Upper lobe of right lung (tissue), 1 donor: ENCODE results near the gene RHOT2. TPM values are rescaled to one million over a fixed set of nuclear protein-coding genes. Genes with fewer than 3 reads are reported as not detected.

ENCODE experiments used
- ATAC-seq: fragments of 200-7000 bp; cut with Tn5 transposase; one replicate; pipeline ENCODE4 v1.9.1; 2020; ENCODE audit warnings: mild to moderate bottlenecking, moderate library complexity
- DNase-seq: peaks from one replicate; pipeline ENCODE4 v3.0.0-alpha.2; 2020
- H3K27ac ChIP-seq: fragments of 200-600 bp; one replicate; pipeline ENCODE4 v1.8.0; 2022
- H3K27me3 ChIP-seq: fragments of 200-600 bp; one replicate; pipeline ENCODE4 v1.8.0; 2022; ENCODE audit warnings: mild to moderate bottlenecking
- H3K36me3 ChIP-seq: fragments of 200-600 bp; one replicate; pipeline ENCODE4 v1.8.0; 2022
- H3K4me1 ChIP-seq: fragments of 200-600 bp; one replicate; pipeline ENCODE4 v1.8.0; 2022
- H3K4me3 ChIP-seq: fragments of 200-600 bp; one replicate; pipeline ENCODE4 v1.8.0; 2022; ENCODE audit warnings: mild to moderate bottlenecking
- H3K9me3 ChIP-seq: fragments of 200-600 bp; one replicate; pipeline ENCODE4 v1.8.0; 2022
- CTCF ChIP-seq: fragments of 200-600 bp; IDR thresholded peaks from one replicate; pipeline ENCODE4 v1.8.0; 2022; ENCODE audit warnings: antibody characterized with exemption
- intact Hi-C: fragments of 100-400 bp; cut with DNase I; formaldehyde crosslinking; loops from one replicate; pipeline ENCODE4 v1.11.0; 2022
- total RNA-seq: library from RNA; stranded (reverse); fragmentation: NEBNext Ultra II Directional; extraction: Animal tissue kit (Norgen Biotek cat#: 25700); gene quantifications from one replicate; pipeline ENCODE4 v1.2.1, GENCODE V29; 2021
- donor health status: DM: no; HTN: yes; CAD: no; lungs with severe emphysema.

The RHOT2 gene
- total RNA-seq, 1 donor from 2014 or later: 92.5 TPM

DNA sequence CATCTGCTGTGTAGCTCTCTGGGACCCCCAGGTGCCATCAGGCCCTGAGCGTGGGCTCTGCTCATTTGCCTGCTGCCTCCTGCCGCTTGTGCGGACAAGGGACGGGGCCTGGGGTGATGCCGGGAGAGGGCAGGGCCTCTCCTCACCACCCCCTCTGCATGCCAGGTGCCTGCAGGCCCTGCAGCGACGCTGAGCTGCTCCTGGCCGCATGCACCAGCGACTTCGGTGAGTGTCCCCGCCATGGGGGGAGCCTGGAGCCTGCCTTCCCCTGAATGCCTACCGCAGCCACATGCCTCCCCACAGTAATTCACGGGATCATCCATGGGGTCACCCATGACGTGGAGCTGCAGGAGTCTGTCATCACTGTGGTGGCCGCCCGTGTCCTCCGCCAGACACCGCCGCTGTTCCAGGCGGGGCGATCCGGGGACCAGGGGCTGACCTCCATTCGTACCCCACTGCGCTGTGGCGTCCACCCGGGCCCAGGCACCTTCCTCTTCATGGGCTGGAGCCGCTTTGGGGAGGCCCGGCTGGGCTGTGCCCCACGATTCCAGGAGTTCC is 48.9 kb downstream of the RHOT2 start:
- Histone ChIP-seq H3K4me3 (no peak overlapping the region), H3K27me3 (no peaks in the 10 kb centered on the region), H3K36me3 (no peaks in the 10 kb centered on the region), H3K27ac (no peak overlapping the region), H3K9me3 (no peaks in the 10 kb centered on the region), H3K4me1 (peaks cover 26% of the 10 kb centered on the region)
- no peak for TF ChIP-seq CTCF
- DNase-seq (no peak), ATAC-seq (no peak)
- intact Hi-C loops: loop anchor here (10.0 kb wide), 1 partner anchor 68 kb away; the partner anchor contains the start of genes CHTF18 and RPUSD1

DNA sequence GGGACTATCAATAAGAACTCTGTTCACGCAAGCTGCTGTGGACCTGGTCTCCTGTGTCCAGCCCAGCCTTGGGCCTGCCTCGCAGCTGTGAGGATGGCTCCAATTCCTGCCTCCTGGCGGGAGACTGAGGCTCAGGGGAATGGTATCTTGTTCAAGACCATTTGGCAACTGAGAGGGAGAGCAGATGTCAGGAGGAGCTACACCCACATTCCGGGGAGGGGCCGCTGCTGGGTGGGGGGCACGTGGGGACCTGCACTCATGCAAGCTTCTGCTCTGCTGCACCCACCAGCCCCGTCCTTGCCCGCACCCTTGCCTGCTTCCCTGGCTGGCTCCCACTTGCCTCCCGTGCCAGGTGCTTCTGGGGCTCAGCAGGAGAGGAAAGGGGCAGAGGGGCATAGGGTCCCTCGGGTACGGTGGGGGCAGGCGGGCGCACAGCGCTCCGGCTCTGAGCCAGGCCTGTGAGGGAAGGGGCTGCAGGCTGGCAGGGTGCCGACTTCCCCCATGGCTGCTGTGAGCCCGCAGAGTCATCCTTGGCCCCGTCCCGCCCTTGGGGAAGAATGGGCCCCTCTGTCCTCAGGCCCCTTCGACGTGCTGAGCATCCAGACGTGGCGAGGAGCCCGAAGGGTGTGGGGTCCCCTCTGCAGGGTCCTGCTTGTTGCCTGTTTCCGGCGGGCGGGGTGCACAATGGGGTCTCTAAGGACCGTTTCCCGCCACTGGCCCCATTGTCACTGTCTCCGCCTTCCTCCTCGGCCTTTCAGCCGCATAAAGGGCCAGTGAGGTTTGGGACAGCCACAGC is 49.7 kb downstream of the RHOT2 start:
- ATAC-seq: no peak
- intact Hi-C loops: loop anchor here (10.0 kb wide), 1 partner anchor 67 kb away; the partner anchor contains the start of genes CHTF18 and RPUSD1
- no peak for TF ChIP-seq CTCF
- H3K4me1 ChIP-seq: peaks cover 29% of the 10 kb centered on the region
- H3K36me3 ChIP-seq: no peaks in the 10 kb centered on the region
- no peak overlapping the region for H3K27ac ChIP-seq
- no peaks in the 10 kb centered on the region for H3K9me3 ChIP-seq
- no peak for DNase-seq
- H3K4me3 ChIP-seq: no peak overlapping the region
- no peaks in the 10 kb centered on the region for H3K27me3 ChIP-seq

DNA sequence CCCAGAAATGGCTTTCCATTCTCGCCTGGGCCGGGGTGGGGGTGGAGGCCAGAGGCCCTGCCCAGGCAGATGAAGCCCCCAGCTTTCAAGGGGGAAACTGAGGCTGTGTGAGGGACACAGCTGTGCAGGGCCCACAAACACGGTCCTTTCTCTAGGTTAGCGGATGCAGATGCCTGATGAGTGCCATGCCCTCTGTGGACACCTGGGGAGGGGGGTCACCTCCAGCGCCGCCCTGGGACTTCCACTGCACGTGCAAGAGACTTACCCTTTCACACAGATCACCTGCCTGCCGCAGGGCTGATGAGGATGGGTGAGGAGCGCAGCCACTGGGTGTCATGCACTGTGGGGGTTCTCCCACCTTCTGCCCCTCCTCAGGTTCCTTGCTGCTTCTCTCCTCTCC is 50.5 kb downstream of the RHOT2 start:
- DNase-seq: no peak
- ATAC-seq: no peak
- intact Hi-C loops: loop anchor here (10.0 kb wide), 1 partner anchor 66 kb away; the partner anchor contains the start of genes CHTF18 and RPUSD1
- peaks cover 29% of the 10 kb centered on the region for H3K4me1 ChIP-seq
- no peaks in the 10 kb centered on the region for H3K36me3 ChIP-seq
- no peaks in the 10 kb centered on the region for H3K27me3 ChIP-seq
- no peaks in the 10 kb centered on the region for H3K9me3 ChIP-seq
- H3K27ac ChIP-seq: no peak overlapping the region
- no peak overlapping the region for H3K4me3 ChIP-seq
- no peak for TF ChIP-seq CTCF

GRCh38 chr16:718922-719321 is 51.0 kb downstream of the RHOT2 start:
- Histone ChIP-seq H3K27me3 (no peaks in the 10 kb centered on the region), H3K27ac (no peak overlapping the region), H3K4me1 (peaks cover 29% of the 10 kb centered on the region), H3K36me3 (no peaks in the 10 kb centered on the region), H3K4me3 (no peak overlapping the region), H3K9me3 (no peaks in the 10 kb centered on the region)
- intact Hi-C loops: loop anchor here (10.0 kb wide), 1 partner anchor 66 kb away; the partner anchor contains the start of genes CHTF18 and RPUSD1
- no peak for TF ChIP-seq CTCF
- DNase-seq (no peak), ATAC-seq (no peak)

- peak overlapping the region; percentile 85 for H3K4me3 ChIP-seq
- intact Hi-C loops: loop anchor here (10.0 kb wide), 1 partner anchor 65 kb away; the partner anchor contains the start of genes CHTF18 and RPUSD1
- H3K27me3 ChIP-seq: no peaks in the 10 kb centered on the region
- peak; percentile 8 for TF ChIP-seq CTCF
- no peak for ATAC-seq
- H3K27ac ChIP-seq: peak overlapping the region; percentile 84
- H3K4me1 ChIP-seq: peaks cover 24% of the 10 kb centered on the region
- no peak for DNase-seq
- H3K36me3 ChIP-seq: no peaks in the 10 kb centered on the region
- no peaks in the 10 kb centered on the region for H3K9me3 ChIP-seq
Observed at GRCh38 chr16:719815-720446, 52.0 kb downstream of the RHOT2 start.
